ENCODE results near the gene NXPH2. TPM values are rescaled to one million over a fixed set of nuclear protein-coding genes. Genes with fewer than 3 reads are reported as not detected.
"Not testable (repeated sequence)": the region's sequence is repeated elsewhere in the genome, so short reads cannot be mapped to it uniquely, and the experiment has no call there.

NXPH2 gene
- total RNA-seq, 2 donors from 2014 or later = not detected

- ATAC-seq = no peak
These were observed 13.7 kb downstream of the NXPH2 start for GRCh38 chr2:138766464-138766863.

DNA sequence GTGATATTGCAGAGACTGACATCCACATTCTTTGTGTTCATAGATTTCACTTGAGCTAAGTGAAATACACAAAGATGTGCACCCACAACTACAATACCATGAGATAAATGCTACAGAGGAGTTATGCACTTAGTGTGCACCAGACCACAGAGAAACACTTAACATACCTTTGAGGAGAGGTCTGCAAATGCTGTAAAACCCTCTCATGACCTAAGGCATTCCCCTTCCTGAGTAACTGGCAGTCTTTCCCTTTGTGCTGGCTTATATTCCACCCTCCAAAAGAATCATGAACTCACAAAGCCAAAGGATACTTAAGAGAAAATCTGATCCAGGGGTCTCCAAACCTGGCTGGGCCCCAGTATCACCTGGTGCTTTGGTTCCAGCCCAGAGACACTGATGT, 16.2 kb downstream of the NXPH2 start:
- ATAC-seq (no peak), DNase-seq (no peak)
- intact Hi-C loops (cut with DNase I, micrococcal nuclease) = no loop called here

More at GRCh38 chr2:138766464-138766863, 13.7 kb downstream of the NXPH2 start:
- intact Hi-C loops (cut with DNase I, micrococcal nuclease) = no loop called here
- DNase-seq = no peak

DNA sequence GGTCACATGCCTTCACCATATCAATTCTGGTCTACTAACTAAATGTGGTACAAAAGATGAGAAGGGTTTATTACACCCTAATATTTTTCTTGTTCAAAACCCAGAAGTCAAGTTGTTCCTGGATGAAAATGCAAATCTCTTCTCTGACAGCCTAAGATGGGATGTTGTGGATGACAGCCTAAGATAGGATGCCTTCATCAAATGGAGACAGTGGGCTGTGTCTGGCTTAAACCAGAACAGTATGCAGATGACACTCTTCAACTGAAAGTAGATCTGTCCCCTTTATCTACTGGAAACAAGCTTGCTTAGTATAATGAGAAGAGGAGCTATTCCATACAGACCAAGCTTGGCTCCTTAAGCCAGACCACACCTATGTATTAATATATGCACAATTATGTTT, 17.7 kb downstream of the NXPH2 start:
- intact Hi-C loops (cut with DNase I, micrococcal nuclease) = no loop called here
- ATAC-seq = no peak

DNA sequence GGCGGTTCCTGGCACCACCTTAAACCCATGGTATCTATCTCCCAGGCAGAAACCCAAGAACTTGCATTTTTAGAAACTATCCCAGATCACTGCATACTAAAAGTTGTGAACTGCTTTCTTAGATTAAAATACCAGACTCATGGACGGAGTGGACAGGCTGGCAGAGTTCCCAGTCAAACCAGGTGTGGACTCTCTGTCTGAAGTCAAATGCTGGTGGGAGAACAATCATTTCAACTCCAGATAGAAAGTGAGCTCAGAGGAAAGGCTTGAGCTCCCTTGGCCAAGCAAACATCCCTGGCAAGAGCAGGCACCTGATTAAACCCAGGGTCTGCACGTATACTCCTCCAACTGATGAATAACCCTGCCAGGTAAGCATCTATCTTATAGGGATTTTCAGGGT, 19.5 kb downstream of the NXPH2 start:
- intact Hi-C loops (cut with DNase I, micrococcal nuclease) = no loop called here
- no peak for DNase-seq
- no peak for ATAC-seq

More for the DNA sequence above, 17.7 kb downstream of the NXPH2 start:
- no peak for DNase-seq

DNA sequence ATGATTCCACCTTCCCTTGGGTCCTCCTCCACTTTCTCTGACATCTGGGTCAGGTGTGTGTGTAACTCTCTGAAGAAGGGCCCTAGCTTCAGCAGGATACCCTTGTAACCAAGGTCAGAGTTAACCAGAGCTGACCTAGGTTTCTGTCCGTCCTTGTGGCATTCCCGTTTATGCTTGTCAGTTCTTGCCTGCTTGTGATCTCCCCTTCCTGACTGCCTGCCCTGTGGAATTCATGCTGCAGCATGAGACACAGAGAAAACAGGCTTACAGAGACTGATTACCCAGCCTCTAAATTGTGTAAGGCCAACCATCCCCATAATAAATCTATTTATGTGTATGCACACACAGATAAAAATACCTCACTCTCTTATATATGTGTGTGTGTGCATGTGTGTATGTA, 22.8 kb downstream of the NXPH2 start:
- intact Hi-C loops (cut with DNase I, micrococcal nuclease) = no loop called here
- ATAC-seq (no peak), DNase-seq (no peak)

DNA sequence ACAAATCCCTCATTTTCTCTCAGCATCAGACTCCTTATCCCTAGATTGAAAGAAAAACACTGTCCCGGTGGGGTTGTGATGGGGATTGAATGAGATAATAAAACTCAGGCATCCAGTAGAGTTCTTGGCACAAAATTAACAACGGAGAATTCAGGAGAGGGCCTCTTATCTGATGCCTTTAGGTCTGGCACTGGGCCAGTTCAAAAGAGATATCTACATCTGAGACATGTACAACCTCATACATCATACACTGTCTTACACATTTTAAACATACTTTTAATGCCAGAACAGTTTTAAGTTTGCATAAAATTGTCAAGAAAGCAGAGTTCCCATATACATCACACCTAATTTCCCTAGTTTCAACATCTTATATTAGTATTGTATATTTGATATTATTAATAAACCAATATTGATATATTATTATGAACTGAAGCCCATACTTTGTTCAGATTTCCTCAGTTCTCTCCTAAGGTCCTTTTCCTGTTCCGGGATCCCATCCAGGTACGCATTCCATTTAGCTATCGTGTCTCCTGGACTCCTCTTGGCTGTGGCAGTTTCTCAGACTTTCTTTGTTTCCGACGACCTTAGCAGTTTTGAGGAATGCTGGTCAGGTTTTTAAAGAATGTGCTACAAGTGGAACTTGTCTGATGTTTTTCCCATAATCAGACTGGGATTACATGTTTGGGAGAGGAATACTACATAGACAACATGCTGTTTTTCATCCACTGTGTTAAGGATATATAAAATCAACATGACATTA, 27.8 kb downstream of the NXPH2 start:
- no peak for ATAC-seq
- DNase-seq = no peak
- intact Hi-C loops (cut with DNase I, micrococcal nuclease) = no loop called here

DNA sequence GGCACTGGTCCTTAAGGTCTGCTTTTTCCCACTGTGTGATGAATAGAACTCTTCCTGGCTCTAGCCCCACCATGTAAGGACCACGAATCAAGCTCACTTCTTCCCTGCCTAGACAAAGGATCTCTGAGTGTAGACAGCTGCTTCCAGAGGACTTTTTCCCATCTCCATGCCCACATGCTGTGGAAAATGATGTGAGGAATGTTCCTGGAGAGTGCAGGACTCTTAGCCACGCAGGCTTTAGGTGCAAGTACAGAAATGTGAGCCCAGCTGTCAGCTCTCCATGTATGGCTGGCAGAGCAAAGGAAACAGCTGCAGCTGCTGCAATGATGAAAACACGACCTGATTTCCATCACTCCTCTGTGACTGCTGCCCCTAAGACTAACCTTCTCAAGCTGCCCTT, 35.5 kb downstream of the NXPH2 start:
- ATAC-seq = no peak
- no peak for DNase-seq

GRCh38 chr2:138742441-138743057, 37.6 kb downstream of the NXPH2 start:
- intact Hi-C loops (cut with DNase I, micrococcal nuclease) = no loop called here

More for the DNA sequence above, 35.5 kb downstream of the NXPH2 start:
- intact Hi-C loops (cut with DNase I, micrococcal nuclease) = no loop called here

DNA sequence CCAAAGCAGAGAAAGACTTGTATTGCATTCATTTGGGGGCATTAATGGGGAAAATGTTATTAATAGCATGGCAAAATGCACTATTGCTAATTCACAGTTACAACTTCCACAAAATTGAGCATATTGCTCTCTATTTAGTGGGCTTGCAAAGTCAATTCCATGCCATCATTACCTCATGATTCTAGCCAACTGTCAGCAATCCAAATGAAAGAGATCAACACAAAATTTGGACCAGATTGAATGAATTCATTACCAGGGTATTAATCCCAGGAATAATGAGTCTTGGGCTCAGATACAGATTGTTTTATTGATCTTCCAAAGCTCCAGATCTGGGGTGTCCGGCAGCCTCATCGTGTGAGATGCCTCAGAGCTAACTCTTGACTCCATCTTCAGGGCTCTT, 38.3 kb downstream of the NXPH2 start:
- no peak for ATAC-seq
- DNase-seq = no peak
- intact Hi-C loops (cut with DNase I, micrococcal nuclease) = no loop called here

More at GRCh38 chr2:138742441-138743057, 37.6 kb downstream of the NXPH2 start:
- no peak for ATAC-seq
- no peak for DNase-seq

- DNase-seq; intact Hi-C loops (cut with DNase I, micrococcal nuclease); ATAC-seq: not testable (repeated sequence)
These were observed 43.1 kb downstream of the NXPH2 start for GRCh38 chr2:138737009-138737554.

- DNase-seq (no peak), ATAC-seq (no peak)
- intact Hi-C loops (cut with DNase I, micrococcal nuclease) = no loop called here
These were observed 47.5 kb downstream of the NXPH2 start for GRCh38 chr2:138732651-138733050.

DNA sequence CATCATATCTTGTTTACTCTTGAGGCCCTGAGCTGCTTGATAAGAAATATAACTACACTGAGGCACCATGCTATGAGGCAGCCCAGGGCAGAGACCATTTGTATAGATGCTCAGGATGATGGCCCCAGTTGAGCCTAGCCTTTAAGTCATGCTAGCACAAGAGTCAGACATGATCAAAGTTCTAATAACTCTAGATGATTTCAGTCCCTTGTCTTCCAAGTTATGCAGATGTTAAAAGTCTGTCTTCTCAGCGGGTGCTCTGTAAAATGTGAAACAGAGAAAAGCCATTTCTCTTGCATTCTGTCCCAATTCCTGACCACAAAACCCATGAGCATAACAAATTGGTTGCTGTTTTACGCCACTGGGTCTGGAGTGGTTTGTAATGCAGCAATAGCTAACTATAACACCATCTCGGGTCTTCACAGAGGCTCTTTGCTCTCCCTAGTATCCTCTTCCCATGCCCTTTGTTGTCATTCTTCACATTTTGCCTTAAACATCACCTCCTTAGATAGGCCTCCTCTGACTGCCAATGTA, 49.6 kb downstream of the NXPH2 start:
- ATAC-seq = no peak
- intact Hi-C loops (cut with DNase I, micrococcal nuclease) = no loop called here
- DNase-seq = no peak

- DNase-seq = no peak
- no peak for ATAC-seq
- intact Hi-C loops (cut with DNase I, micrococcal nuclease) = no loop called here
These were observed 52.2 kb downstream of the NXPH2 start for GRCh38 chr2:138727956-138728355.

DNA sequence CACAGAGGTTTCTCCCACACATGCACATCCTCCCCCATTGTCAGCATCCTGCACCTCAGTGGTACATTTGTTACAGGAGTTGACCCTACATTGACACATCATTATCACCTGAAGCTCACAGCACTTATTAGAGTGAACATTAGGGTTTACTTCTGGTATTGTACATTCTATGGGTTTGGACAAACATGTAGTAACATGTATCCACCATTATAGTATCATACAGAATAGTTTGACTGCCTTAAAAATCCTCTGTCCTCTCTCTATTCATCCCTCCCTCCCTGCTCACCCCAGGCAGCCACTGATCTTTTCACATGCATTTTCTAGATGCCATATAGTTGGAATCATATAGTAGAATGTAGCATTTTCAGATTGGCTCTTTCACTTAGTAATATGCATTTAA, 53.5 kb downstream of the NXPH2 start:
- intact Hi-C loops (cut with DNase I, micrococcal nuclease) = no loop called here
- no peak for DNase-seq
- ATAC-seq = no peak

- ATAC-seq (no peak), DNase-seq (no peak)
- intact Hi-C loops (cut with DNase I, micrococcal nuclease) = no loop called here
These were observed 55.3 kb downstream of the NXPH2 start for GRCh38 chr2:138724729-138725459.

GRCh38 chr2:138724327-138724726, 55.9 kb downstream of the NXPH2 start:
- no peak for ATAC-seq
- intact Hi-C loops (cut with DNase I, micrococcal nuclease) = no loop called here

GRCh38 chr2:138723196-138723987, 56.8 kb downstream of the NXPH2 start:
- DNase-seq (no peak), ATAC-seq (no peak)
- intact Hi-C loops (cut with DNase I, micrococcal nuclease) = no loop called here

More at GRCh38 chr2:138724327-138724726, 55.9 kb downstream of the NXPH2 start:
- DNase-seq = no peak

GRCh38 chr2:138722316-138722715, 57.9 kb downstream of the NXPH2 start:
- ATAC-seq = no peak
- peak in 1 of 2 donors; percentile 18 for DNase-seq
- intact Hi-C loops (cut with DNase I, micrococcal nuclease) = no loop called here
